HepG2 (cell line): ENCODE results near the gene B4GALT5. TPM values are rescaled to one million over a fixed set of nuclear protein-coding genes. Genes with fewer than 3 reads are reported as not detected.

Experiments used
- GATA4 ChIP-seq: sonication (generic); IDR thresholded peaks from 2 replicates; pipeline ENCODE4 v1.6.1; 2016; ENCODE audit warnings: antibody characterized with exemption, low read depth, borderline replicate concordance
- PCBP2 ChIP-seq: fragments of 200-400 bp; formaldehyde crosslinking; optimal IDR thresholded peaks from 2 replicates; pipeline ENCODE3; 2018; ENCODE audit warnings: low read length, low read depth; ENCODE audit not compliant: poor library complexity, severe bottlenecking
- SP4 ChIP-seq: sonication (generic); formaldehyde crosslinking; IDR thresholded peaks from 2 replicates; pipeline ENCODE4 v1.8.1; 2023; ENCODE audit warnings: mild to moderate bottlenecking, missing genetic modification reagents
- TBP ChIP-seq: sonication (generic); formaldehyde crosslinking; IDR thresholded peaks from 2 replicates; pipeline ENCODE4 v1.5.0; 2020; ENCODE audit warnings: missing genetic modification reagents
- ZMYM3 ChIP-seq: sonication (generic); formaldehyde crosslinking; IDR thresholded peaks from 2 replicates; pipeline ENCODE4 v1.5.1; 2020; ENCODE audit warnings: mild to moderate bottlenecking, missing genetic modification reagents
- ZNF234 ChIP-seq: sonication (generic); formaldehyde crosslinking; conservative IDR thresholded peaks from 2 replicates; pipeline ENCODE4 v1.5.1; 2020; ENCODE audit warnings: mild to moderate bottlenecking, missing genetic modification reagents
- ZNF3 ChIP-seq: IDR thresholded peaks from 2 replicates; pipeline ENCODE4 v1.7.0; 2017; ENCODE audit warnings: inconsistent platforms
- polyA plus RNA-seq, 8 experiments: library from polyadenylated mRNA; depleted of rRNA in 3 of 8; stranded (reverse) in 7 of 8; unstranded in 1 of 8; fragments of >200 nt; fragmentation: Illumina TruSeq in 4 of 8; extraction: Trizol in 4 of 8; gene quantifications; 2 replicates each; pipeline versions ENCODE4 v1.2.1 to v1.2.3, GENCODE V29; 2011 to 2016; ENCODE audit warnings: low read depth in 4 of 8, missing spikeins in 1 of 8, mixed read lengths in 1 of 8; ENCODE audit not compliant: insufficient read depth in 1 of 8
- total RNA-seq, 5 experiments: library from RNA; depleted of rRNA; stranded (reverse); fragments of >200 nt; fragmentation: Illumina TruSeq; extraction: Trizol; gene quantifications; 2 replicates each; pipeline ENCODE4 v1.2.3, GENCODE V29; 2016; ENCODE audit warnings: low read depth in 1 of 5
- TF ChIP-seq, protein P1 (sequence below): sonication (generic); formaldehyde crosslinking; IDR thresholded peaks from 2 replicates; pipeline ENCODE4 v1.4.0; 2020; ENCODE audit warnings: missing genetic modification reagents, borderline replicate concordance
- TF ChIP-seq, protein P2 (sequence below): IDR thresholded peaks from 2 replicates; pipeline ENCODE4 v1.6.1; 2016; ENCODE audit warnings: missing biosample characterization, missing genetic modification reagents, low read depth
- TF ChIP-seq, protein P3 (sequence below): sonication (generic); formaldehyde crosslinking; IDR thresholded peaks from 2 replicates; pipeline ENCODE4 v1.9.0; 2021; ENCODE audit warnings: mild to moderate bottlenecking, missing genetic modification reagents
- TF ChIP-seq, protein P4 (sequence below): sonication (generic); formaldehyde crosslinking; IDR thresholded peaks from 2 replicates; pipeline ENCODE4 v1.5.1; 2020; ENCODE audit warnings: mild to moderate bottlenecking, missing genetic modification reagents, moderate library complexity

B4GALT5 gene
- total and polyA plus RNA-seq, 2 of the 13 experiments (the other 11 are each of a cell fraction or from before 2014, with no cell fraction given): 27.3 to 30.9 TPM

DNA sequence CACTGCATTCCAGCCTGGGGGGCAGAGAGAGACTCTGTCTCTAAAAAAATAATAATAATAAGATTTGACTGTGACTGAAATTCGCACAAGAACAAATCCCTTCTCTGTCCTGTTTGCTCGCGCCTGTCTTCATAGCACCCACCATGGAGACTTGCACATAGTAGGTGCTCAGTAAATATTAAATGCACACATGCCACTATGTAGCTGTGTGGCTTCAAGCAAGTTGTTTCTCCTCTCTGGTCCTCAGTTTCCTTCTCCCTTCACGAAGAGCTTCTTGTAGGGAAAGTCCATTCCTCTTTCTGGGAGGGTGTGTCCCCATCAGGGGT lies 130.4 kb downstream of the B4GALT5 start (continued):
- TF ChIP-seq ZMYM3 (peak; percentile 45), ZNF3 (0 out of 2 replicates have a peak, but pooled peaks have one; percentile 14), ZNF234 (no peak), TBP (CRISPR knock-in tag) (no peak), GATA4 (no peak), PCBP2 (peak; percentile 34), SP4 (no peak)
- TF ChIP-seq, protein P1, sequence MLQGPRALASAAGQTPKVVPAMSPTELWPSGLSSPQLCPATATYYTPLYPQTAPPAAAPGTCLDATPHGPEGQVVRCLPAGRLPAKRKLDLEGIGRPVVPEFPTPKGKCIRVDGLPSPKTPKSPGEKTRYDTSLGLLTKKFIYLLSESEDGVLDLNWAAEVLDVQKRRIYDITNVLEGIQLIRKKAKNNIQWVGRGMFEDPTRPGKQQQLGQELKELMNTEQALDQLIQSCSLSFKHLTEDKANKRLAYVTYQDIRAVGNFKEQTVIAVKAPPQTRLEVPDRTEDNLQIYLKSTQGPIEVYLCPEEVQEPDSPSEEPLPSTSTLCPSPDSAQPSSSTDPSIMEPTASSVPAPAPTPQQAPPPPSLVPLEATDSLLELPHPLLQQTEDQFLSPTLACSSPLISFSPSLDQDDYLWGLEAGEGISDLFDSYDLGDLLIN: no peak
- TF ChIP-seq, protein P2, sequence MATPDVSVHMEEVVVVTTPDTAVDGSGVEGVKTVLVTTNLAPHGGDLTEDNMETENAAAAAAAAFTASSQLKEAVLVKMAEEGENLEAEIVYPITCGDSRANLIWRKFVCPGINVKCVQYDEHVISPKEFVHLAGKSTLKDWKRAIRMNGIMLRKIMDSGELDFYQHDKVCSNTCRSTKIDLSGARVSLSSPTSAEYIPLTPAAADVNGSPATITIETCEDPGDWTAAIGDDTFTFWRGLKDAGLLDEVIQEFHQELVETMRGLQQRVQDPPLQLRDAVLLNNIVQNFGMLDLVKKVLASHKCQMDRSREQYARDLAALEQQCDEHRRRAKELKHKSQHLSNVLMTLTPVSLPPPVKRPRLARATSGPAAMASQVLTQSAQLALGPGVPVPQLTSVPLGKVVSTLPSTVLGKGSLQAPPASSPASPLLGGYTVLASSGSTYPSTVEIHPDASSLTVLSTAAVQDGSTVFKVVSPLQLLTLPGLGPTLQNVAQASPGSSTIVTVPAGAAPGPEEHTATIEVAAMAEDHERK (CRISPR knock-in tag): no peak
- TF ChIP-seq, protein P3, sequence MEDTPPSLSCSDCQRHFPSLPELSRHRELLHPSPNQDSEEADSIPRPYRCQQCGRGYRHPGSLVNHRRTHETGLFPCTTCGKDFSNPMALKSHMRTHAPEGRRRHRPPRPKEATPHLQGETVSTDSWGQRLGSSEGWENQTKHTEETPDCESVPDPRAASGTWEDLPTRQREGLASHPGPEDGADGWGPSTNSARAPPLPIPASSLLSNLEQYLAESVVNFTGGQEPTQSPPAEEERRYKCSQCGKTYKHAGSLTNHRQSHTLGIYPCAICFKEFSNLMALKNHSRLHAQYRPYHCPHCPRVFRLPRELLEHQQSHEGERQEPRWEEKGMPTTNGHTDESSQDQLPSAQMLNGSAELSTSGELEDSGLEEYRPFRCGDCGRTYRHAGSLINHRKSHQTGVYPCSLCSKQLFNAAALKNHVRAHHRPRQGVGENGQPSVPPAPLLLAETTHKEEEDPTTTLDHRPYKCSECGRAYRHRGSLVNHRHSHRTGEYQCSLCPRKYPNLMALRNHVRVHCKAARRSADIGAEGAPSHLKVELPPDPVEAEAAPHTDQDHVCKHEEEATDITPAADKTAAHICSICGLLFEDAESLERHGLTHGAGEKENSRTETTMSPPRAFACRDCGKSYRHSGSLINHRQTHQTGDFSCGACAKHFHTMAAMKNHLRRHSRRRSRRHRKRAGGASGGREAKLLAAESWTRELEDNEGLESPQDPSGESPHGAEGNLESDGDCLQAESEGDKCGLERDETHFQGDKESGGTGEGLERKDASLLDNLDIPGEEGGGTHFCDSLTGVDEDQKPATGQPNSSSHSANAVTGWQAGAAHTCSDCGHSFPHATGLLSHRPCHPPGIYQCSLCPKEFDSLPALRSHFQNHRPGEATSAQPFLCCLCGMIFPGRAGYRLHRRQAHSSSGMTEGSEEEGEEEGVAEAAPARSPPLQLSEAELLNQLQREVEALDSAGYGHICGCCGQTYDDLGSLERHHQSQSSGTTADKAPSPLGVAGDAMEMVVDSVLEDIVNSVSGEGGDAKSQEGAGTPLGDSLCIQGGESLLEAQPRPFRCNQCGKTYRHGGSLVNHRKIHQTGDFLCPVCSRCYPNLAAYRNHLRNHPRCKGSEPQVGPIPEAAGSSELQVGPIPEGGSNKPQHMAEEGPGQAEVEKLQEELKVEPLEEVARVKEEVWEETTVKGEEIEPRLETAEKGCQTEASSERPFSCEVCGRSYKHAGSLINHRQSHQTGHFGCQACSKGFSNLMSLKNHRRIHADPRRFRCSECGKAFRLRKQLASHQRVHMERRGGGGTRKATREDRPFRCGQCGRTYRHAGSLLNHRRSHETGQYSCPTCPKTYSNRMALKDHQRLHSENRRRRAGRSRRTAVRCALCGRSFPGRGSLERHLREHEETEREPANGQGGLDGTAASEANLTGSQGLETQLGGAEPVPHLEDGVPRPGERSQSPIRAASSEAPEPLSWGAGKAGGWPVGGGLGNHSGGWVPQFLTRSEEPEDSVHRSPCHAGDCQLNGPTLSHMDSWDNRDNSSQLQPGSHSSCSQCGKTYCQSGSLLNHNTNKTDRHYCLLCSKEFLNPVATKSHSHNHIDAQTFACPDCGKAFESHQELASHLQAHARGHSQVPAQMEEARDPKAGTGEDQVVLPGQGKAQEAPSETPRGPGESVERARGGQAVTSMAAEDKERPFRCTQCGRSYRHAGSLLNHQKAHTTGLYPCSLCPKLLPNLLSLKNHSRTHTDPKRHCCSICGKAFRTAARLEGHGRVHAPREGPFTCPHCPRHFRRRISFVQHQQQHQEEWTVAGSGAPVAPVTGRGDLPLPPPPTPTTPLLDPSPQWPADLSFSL: no peak
- TF ChIP-seq, protein P4, sequence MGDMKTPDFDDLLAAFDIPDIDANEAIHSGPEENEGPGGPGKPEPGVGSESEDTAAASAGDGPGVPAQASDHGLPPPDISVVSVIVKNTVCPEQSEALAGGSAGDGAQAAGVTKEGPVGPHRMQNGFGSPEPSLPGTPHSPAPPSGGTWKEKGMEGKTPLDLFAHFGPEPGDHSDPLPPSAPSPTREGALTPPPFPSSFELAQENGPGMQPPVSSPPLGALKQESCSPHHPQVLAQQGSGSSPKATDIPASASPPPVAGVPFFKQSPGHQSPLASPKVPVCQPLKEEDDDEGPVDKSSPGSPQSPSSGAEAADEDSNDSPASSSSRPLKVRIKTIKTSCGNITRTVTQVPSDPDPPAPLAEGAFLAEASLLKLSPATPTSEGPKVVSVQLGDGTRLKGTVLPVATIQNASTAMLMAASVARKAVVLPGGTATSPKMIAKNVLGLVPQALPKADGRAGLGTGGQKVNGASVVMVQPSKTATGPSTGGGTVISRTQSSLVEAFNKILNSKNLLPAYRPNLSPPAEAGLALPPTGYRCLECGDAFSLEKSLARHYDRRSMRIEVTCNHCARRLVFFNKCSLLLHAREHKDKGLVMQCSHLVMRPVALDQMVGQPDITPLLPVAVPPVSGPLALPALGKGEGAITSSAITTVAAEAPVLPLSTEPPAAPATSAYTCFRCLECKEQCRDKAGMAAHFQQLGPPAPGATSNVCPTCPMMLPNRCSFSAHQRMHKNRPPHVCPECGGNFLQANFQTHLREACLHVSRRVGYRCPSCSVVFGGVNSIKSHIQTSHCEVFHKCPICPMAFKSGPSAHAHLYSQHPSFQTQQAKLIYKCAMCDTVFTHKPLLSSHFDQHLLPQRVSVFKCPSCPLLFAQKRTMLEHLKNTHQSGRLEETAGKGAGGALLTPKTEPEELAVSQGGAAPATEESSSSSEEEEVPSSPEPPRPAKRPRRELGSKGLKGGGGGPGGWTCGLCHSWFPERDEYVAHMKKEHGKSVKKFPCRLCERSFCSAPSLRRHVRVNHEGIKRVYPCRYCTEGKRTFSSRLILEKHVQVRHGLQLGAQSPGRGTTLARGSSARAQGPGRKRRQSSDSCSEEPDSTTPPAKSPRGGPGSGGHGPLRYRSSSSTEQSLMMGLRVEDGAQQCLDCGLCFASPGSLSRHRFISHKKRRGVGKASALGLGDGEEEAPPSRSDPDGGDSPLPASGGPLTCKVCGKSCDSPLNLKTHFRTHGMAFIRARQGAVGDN: no peak
